Measurements from ENCODE around the gene VIPR2.

VIPR2 gene

DNA sequence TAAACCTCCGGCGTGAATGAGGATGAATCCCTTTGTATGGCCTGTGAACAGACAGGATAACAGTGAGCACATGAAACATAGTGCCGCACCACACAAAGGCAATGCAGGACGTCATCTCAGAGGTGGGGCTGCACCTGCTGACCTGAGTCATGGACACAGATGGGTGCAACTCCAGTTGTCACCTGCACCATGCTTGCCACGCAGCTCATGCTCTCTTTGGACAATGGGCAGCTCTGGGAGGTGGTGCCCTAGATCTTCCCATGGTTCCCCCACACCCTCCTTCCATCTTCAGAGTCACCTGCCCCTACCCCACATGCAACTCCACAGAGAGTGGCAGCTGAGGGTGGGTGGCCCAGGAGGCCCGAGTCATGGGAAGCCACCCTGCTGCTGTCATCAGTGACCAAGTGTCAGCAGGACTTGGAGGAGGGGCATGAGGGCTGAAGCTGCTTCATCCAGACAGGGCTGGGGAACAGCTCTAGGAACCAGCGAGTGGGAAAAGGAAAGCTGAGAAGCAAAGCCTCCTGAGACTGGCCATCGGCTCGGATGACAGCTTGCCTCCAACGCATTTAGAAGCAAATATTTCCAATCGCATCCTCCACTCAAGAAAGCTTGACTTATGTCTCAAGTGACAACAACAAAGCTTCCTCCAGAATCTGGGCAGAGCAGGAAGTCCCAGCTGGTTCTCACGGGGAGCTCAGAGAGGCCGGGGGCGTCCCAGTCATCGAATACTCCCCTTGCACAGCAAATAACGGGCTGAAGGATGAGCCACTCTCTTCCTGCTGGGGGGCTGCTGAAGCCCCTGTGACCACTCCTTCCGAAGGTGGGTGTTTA is 27.1 kb downstream of the VIPR2 start:
- no peak for DNase-seq (ENCODE audit: low read depth)
- H3K4me3 ChIP-seq (replicated peaks; ENCODE audit: low read depth, low read length), result no peak overlapping the region
- no peak for TF ChIP-seq CTCF (IDR thresholded peaks at IDR 0.05; ENCODE audit: low read length, missing control alignments)

GRCh38 chr7:159116581-159117339 is 27.9 kb downstream of the VIPR2 start:
- no peak for TF ChIP-seq CTCF (IDR thresholded peaks at IDR 0.05; ENCODE audit: low read length, missing control alignments)
- H3K4me3 ChIP-seq (replicated peaks; ENCODE audit: low read depth, low read length), result no peak overlapping the region
- DNase-seq (ENCODE audit: low read depth), result no peak

GRCh38 chr7:159115601-159116501 is 28.8 kb downstream of the VIPR2 start:
- TF ChIP-seq CTCF (IDR thresholded peaks at IDR 0.05; ENCODE audit: low read length, missing control alignments), result no peak
- H3K4me3 ChIP-seq (replicated peaks; ENCODE audit: low read depth, low read length), result no peak overlapping the region
- DNase-seq (ENCODE audit: low read depth), result no peak

GRCh38 chr7:159114981-159115380 is 29.7 kb downstream of the VIPR2 start:
- H3K4me3 ChIP-seq (replicated peaks; ENCODE audit: low read depth, low read length), result no peak overlapping the region
- no peak for DNase-seq (ENCODE audit: low read depth)
- TF ChIP-seq CTCF (IDR thresholded peaks at IDR 0.05; ENCODE audit: low read length, missing control alignments), result no peak

GRCh38 chr7:159114096-159114495 is 30.6 kb downstream of the VIPR2 start:
- DNase-seq (ENCODE audit: low read depth), result no peak
- H3K4me3 ChIP-seq (replicated peaks; ENCODE audit: low read depth, low read length), result no peak overlapping the region
- TF ChIP-seq CTCF (IDR thresholded peaks at IDR 0.05; ENCODE audit: low read length, missing control alignments), result no peak

- H3K4me3 ChIP-seq (replicated peaks; ENCODE audit: low read depth, low read length), result no peak overlapping the region
- no peak for DNase-seq (ENCODE audit: low read depth)
- TF ChIP-seq CTCF (IDR thresholded peaks at IDR 0.05; ENCODE audit: low read length, missing control alignments), result no peak
Observed at GRCh38 chr7:159113056-159113455, 31.6 kb downstream of the VIPR2 start.

Measured in fibroblast of pulmonary artery (primary cell).